HG03045 (cell line): ENCODE results near the gene PAPPA2.

ENCODE experiments used
- ATAC-seq: cut with Tn5 transposase; IDR thresholded peaks from one replicate; pipeline ENCODE4 v1.9.1; 2021; ENCODE audit warnings: mild to moderate bottlenecking, moderate library complexity; ENCODE audit not compliant: unreplicated experiment

PAPPA2 gene

GRCh38 chr1:176691251-176692228 lies 228.6 kb downstream of the PAPPA2 start:
- ATAC-seq, result peak; percentile 71

- no peak for ATAC-seq
Observed at GRCh38 chr1:176692431-176692830, 229.5 kb downstream of the PAPPA2 start.

GRCh38 chr1:176692988-176693696 lies 230.2 kb downstream of the PAPPA2 start:
- no peak for ATAC-seq

- ATAC-seq, result no peak
Observed at GRCh38 chr1:176693697-176694329, 230.8 kb downstream of the PAPPA2 start.

GRCh38 chr1:176694713-176695112 lies 231.7 kb downstream of the PAPPA2 start:
- no peak for ATAC-seq

- ATAC-seq, result no peak
Observed at GRCh38 chr1:176696109-176696508, 233.1 kb downstream of the PAPPA2 start.

- ATAC-seq, result no peak
Observed at GRCh38 chr1:176696689-176697088, 233.7 kb downstream of the PAPPA2 start.

- ATAC-seq, result no peak
Observed at GRCh38 chr1:176699821-176700220, 236.8 kb downstream of the PAPPA2 start.

GRCh38 chr1:176701151-176701866 lies 238.3 kb downstream of the PAPPA2 start:
- ATAC-seq, result no peak

GRCh38 chr1:176702901-176703300 lies 239.9 kb downstream of the PAPPA2 start:
- no peak for ATAC-seq

- ATAC-seq, result no peak
Observed at GRCh38 chr1:176705585-176705984, 242.6 kb downstream of the PAPPA2 start.

- ATAC-seq, result no peak
Observed at GRCh38 chr1:176717066-176717750, 254.2 kb downstream of the PAPPA2 start.

GRCh38 chr1:176719447-176719846 lies 256.5 kb downstream of the PAPPA2 start:
- no peak for ATAC-seq

- ATAC-seq, result no peak
Observed at GRCh38 chr1:176720838-176721237, 257.9 kb downstream of the PAPPA2 start.

- peak; percentile 83 for ATAC-seq
Observed at GRCh38 chr1:176733661-176734060, 270.7 kb downstream of the PAPPA2 start.

GRCh38 chr1:176735201-176735600 lies 272.2 kb downstream of the PAPPA2 start:
- ATAC-seq, result no peak

- no peak for ATAC-seq
Observed at GRCh38 chr1:176736015-176736414, 273.0 kb downstream of the PAPPA2 start.

GRCh38 chr1:176741181-176741580 lies 278.2 kb downstream of the PAPPA2 start:
- no peak for ATAC-seq

GRCh38 chr1:176742322-176742721 lies 279.3 kb downstream of the PAPPA2 start:
- no peak for ATAC-seq

GRCh38 chr1:176744142-176744541 lies 281.2 kb downstream of the PAPPA2 start:
- no peak for ATAC-seq
